HepG2 (cell line): Measurements from ENCODE around the gene SERPINB1. TPM values are rescaled to one million over a fixed set of nuclear protein-coding genes. Genes with fewer than 3 reads are reported as not detected.
A peak's percentile ranks its signal among the peaks of the same experiment; 100 is the strongest.

Experiments
- GATAD1 ChIP-seq: IDR thresholded peaks from 2 replicates; pipeline ENCODE4 v1.6.1; 2016; ENCODE audit warnings: missing genetic modification reagents, missing compliant biosample characterization
- HES4 ChIP-seq: sonication (generic); formaldehyde crosslinking; IDR thresholded peaks from 2 replicates; pipeline ENCODE4 v1.9.0; 2021; ENCODE audit warnings: mild to moderate bottlenecking, missing genetic modification reagents, borderline replicate concordance
- MIER3 ChIP-seq: IDR thresholded peaks from 2 replicates; pipeline ENCODE4 v1.6.1; 2016; ENCODE audit warnings: missing compliant biosample characterization, borderline replicate concordance
- NONO ChIP-seq, 2 experiments: fragments of 450-650 bp in 1 of 2; sonication (generic) in 1 of 2; formaldehyde crosslinking in 1 of 2; IDR thresholded peaks in 1 of 2; conservative IDR thresholded peaks in 1 of 2; 2 replicates each; pipeline versions ENCODE4 v1.6.1 to v1.8.0; 2017 to 2022; ENCODE audit warnings: mild to moderate bottlenecking in 1 of 2, missing genetic modification reagents in 1 of 2, moderate library complexity in 1 of 2
- PITX1 ChIP-seq: sonication (generic); formaldehyde crosslinking; IDR thresholded peaks from 2 replicates; pipeline ENCODE4 v1.5.1; 2020; ENCODE audit warnings: mild to moderate bottlenecking, missing genetic modification reagents
- SIN3B ChIP-seq: fragments of 150-350 bp; IDR thresholded peaks from 2 replicates; pipeline ENCODE4 v1.6.1; 2014; ENCODE audit warnings: low read length
- SYNCRIP ChIP-seq: fragments of 200-400 bp; formaldehyde crosslinking; IDR thresholded peaks from 2 replicates; pipeline ENCODE4 v1.6.1; 2018; ENCODE audit warnings: mild to moderate bottlenecking, low read depth, low read length; ENCODE audit not compliant: insufficient read depth
- TCF7L2 ChIP-seq: IDR thresholded peaks from 2 replicates; pipeline ENCODE4 v1.6.1; 2011; ENCODE audit warnings: mild to moderate bottlenecking, low read depth, low read length, moderate library complexity
- ZMAT3 ChIP-seq: sonication (generic); formaldehyde crosslinking; conservative IDR thresholded peaks from 2 replicates; pipeline ENCODE4 v1.7.0; 2021; ENCODE audit warnings: missing genetic modification reagents
- ZNF10 ChIP-seq: sonication (generic); formaldehyde crosslinking; IDR thresholded peaks from 2 replicates; pipeline ENCODE4 v1.4.0; 2020; ENCODE audit warnings: mild to moderate bottlenecking, low read depth, missing genetic modification reagents, borderline replicate concordance
- ZNF451 ChIP-seq: sonication (generic); formaldehyde crosslinking; IDR thresholded peaks from 2 replicates; pipeline ENCODE4 v1.5.0; 2020; ENCODE audit warnings: mild to moderate bottlenecking, missing genetic modification reagents
- ZNF782 ChIP-seq: sonication (generic); formaldehyde crosslinking; IDR thresholded peaks from 2 replicates; pipeline ENCODE4 v1.4.0; 2020; ENCODE audit warnings: missing genetic modification reagents, mild to moderate bottlenecking, borderline replicate concordance
- polyA plus RNA-seq, 8 experiments: library from polyadenylated mRNA; depleted of rRNA in 3 of 8; stranded (reverse) in 7 of 8; unstranded in 1 of 8; fragments of >200 nt; fragmentation: Illumina TruSeq in 4 of 8; extraction: Trizol in 4 of 8; gene quantifications; 2 replicates each; pipeline versions ENCODE4 v1.2.1 to v1.2.3, GENCODE V29; 2011 to 2016; ENCODE audit warnings: low read depth in 4 of 8, missing spikeins in 1 of 8, mixed read lengths in 1 of 8; ENCODE audit not compliant: insufficient read depth in 1 of 8
- total RNA-seq, 5 experiments: library from RNA; depleted of rRNA; stranded (reverse); fragments of >200 nt; fragmentation: Illumina TruSeq; extraction: Trizol; gene quantifications; 2 replicates each; pipeline ENCODE4 v1.2.3, GENCODE V29; 2016; ENCODE audit warnings: low read depth in 1 of 5
- TF ChIP-seq, protein P1 (sequence below), 2 experiments: fragments of 450-650 bp in 1 of 2; sonication (generic) in 1 of 2; formaldehyde crosslinking in 1 of 2; IDR thresholded peaks; 2 replicates each; pipeline versions ENCODE4 v1.6.1 to v1.8.0; 2016 to 2022; ENCODE audit warnings: antibody characterized with exemption in 1 of 2, mild to moderate bottlenecking in 1 of 2, missing genetic modification reagents in 1 of 2
- TF ChIP-seq, protein P2 (sequence below): sonication (generic); formaldehyde crosslinking; IDR thresholded peaks from 2 replicates; pipeline ENCODE4 v1.5.0; 2020; ENCODE audit warnings: missing genetic modification reagents
- TF ChIP-seq, protein P3 (sequence below): sonication (generic); formaldehyde crosslinking; IDR thresholded peaks from 2 replicates; pipeline ENCODE4 v1.5.0; 2020; ENCODE audit warnings: missing genetic modification reagents

Gene SERPINB1
- total and polyA plus RNA-seq, 2 of the 13 experiments (the other 11 are each of a cell fraction or from before 2014, with no cell fraction given) = 41.4 to 60.5 TPM

DNA sequence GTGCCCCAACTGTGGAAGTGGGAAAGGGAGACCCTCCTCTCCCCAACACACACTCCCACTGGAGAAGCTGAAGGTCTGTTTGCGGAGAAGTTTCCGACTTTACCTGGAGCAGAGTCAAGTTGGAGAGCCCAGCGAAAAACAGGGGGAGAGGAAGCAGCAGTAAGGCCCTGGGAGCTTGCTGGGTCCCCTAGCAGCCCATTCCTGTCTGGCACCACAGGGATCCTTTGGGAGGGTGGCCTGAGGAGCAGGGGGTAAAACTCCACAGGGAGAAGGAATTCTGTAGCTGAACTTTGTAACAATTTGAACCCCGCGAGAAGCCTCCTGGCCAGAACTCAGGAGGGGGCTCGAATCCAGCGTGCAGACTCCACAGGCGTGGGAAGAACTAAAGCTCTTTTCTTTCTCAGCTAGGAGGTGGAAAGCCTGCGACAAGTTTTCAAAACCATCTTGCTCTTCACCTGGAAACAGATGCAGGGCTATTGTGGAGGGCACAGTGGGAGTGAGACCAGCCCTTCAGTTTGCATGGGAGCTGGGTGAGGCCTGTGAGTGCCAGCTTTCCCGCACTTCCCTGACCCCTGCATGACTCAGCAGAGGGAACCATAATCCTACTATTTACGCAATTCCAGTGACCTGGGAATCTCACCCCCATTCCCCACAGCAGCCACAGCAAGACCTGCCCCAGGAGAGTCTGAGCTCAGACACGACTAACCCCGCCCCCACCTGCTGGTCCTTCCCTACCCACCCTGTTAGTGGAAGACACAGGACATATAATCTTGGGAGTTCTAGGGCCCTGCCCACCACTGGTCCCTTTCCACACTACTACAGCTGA, 35.6 kb upstream of the SERPINB1 start (continued):
- TF ChIP-seq SIN3B (no peak), HES4 (no peak), SYNCRIP (no peak), ZNF782 (no peak), ZNF451 (CRISPR knock-in tag) (no peak), GATAD1 (CRISPR knock-in tag) (peak; percentile 20; the same call in 1 of the 2 replicates), MIER3 (peak; percentile 79; the same call in 1 of the 2 replicates), ZMAT3 (CRISPR knock-in tag) (no peak; the same call in 1 of the 2 replicates), NONO (IDR thresholded peaks at IDR 0.05) (no peak), NONO (CRISPR knock-in tag; conservative IDR thresholded peaks at IDR 0.05) (no peak), TCF7L2 (no peak), PITX1 (CRISPR knock-in tag) (peak; percentile 90), ZNF10 (CRISPR knock-in tag) (no peak)
- TF ChIP-seq, protein P1, sequence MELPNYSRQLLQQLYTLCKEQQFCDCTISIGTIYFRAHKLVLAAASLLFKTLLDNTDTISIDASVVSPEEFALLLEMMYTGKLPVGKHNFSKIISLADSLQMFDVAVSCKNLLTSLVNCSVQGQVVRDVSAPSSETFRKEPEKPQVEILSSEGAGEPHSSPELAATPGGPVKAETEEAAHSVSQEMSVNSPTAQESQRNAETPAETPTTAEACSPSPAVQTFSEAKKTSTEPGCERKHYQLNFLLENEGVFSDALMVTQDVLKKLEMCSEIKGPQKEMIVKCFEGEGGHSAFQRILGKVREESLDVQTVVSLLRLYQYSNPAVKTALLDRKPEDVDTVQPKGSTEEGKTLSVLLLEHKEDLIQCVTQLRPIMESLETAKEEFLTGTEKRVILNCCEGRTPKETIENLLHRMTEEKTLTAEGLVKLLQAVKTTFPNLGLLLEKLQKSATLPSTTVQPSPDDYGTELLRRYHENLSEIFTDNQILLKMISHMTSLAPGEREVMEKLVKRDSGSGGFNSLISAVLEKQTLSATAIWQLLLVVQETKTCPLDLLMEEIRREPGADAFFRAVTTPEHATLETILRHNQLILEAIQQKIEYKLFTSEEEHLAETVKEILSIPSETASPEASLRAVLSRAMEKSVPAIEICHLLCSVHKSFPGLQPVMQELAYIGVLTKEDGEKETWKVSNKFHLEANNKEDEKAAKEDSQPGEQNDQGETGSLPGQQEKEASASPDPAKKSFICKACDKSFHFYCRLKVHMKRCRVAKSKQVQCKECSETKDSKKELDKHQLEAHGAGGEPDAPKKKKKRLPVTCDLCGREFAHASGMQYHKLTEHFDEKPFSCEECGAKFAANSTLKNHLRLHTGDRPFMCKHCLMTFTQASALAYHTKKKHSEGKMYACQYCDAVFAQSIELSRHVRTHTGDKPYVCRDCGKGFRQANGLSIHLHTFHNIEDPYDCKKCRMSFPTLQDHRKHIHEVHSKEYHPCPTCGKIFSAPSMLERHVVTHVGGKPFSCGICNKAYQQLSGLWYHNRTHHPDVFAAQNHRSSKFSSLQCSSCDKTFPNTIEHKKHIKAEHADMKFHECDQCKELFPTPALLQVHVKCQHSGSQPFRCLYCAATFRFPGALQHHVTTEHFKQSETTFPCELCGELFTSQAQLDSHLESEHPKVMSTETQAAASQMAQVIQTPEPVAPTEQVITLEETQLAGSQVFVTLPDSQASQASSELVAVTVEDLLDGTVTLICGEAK (IDR thresholded peaks at IDR 0.05) = no peak
- TF ChIP-seq, protein P1 (CRISPR knock-in tag; IDR thresholded peaks at IDR 0.05) = no peak
- TF ChIP-seq, protein P2, sequence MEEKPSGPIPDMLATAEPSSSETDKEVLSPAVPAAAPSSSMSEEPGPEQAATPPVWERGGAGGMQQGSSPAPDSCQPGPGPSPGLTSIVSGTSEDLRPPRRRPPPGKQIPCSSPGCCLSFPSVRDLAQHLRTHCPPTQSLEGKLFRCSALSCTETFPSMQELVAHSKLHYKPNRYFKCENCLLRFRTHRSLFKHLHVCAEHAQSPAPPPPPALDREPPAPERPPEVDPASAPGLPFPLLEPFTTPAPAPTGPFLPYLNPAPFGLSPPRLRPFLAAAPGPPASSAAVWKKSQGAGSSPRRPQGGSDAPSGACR (CRISPR knock-in tag) = peak; percentile 6; the same call in 1 of the 2 replicates
- TF ChIP-seq, protein P3, sequence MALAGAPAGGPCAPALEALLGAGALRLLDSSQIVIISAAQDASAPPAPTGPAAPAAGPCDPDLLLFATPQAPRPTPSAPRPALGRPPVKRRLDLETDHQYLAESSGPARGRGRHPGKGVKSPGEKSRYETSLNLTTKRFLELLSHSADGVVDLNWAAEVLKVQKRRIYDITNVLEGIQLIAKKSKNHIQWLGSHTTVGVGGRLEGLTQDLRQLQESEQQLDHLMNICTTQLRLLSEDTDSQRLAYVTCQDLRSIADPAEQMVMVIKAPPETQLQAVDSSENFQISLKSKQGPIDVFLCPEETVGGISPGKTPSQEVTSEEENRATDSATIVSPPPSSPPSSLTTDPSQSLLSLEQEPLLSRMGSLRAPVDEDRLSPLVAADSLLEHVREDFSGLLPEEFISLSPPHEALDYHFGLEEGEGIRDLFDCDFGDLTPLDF (CRISPR knock-in tag) = no peak
